Kidney (tissue), 14 donors: ENCODE results near the gene EGFR. TPM values are rescaled to one million over a fixed set of nuclear protein-coding genes. Genes with fewer than 3 reads are reported as not detected.

ENCODE experiments used
- DNase-seq, 5 donors: peaks; one replicate each; pipeline ENCODE4 v3.0.0-alpha.2; 2013 to 2020
- FAIRE-seq: peaks from 2 replicates; lab custom pipeline; 2012; peaks lifted over from hg19 to GRCh38; lab: Jason Lieb, UNC
- H3K27ac ChIP-seq, 2 donors: one replicate each; pipeline ENCODE4 v1.7.0; 2013; ENCODE audit warnings: low read depth in 2 of 2, low read length in 2 of 2, inconsistent platforms in 1 of 2
- H3K27me3 ChIP-seq: one replicate; pipeline ENCODE4 v1.7.1; 2013; ENCODE audit warnings: low read length, inconsistent platforms; ENCODE audit not compliant: control insufficient read depth, insufficient read depth
- H3K36me3 ChIP-seq, 3 donors: one replicate each; pipeline versions ENCODE4 v1.7.0 to v1.7.1; 2013; ENCODE audit warnings: low read length in 3 of 3, control low read depth in 1 of 3, inconsistent platforms in 1 of 3; ENCODE audit not compliant: insufficient read depth in 3 of 3, control insufficient read depth in 2 of 3
- H3K4me1 ChIP-seq, 3 donors: one replicate each; pipeline versions ENCODE4 v1.7.0 to v1.7.1; 2013; ENCODE audit warnings: low read length in 3 of 3, inconsistent platforms in 1 of 3, low read depth in 1 of 3; ENCODE audit not compliant: control insufficient read depth in 2 of 3, insufficient read depth in 2 of 3
- H3K4me3 ChIP-seq, 3 donors: one replicate each; pipeline versions ENCODE4 v1.7.0 to v1.8.1; 2013; ENCODE audit warnings: low read length in 3 of 3, control low read depth in 1 of 3, inconsistent platforms in 1 of 3
- H3K9ac ChIP-seq, 3 donors: one replicate each; pipeline versions ENCODE4 v1.7.0 to v1.7.1; 2013; ENCODE audit warnings: low read length in 3 of 3, control low read depth in 1 of 3, inconsistent platforms in 1 of 3
- H3K9me3 ChIP-seq, 3 donors: one replicate each; pipeline versions ENCODE4 v1.7.0 to v1.7.1; 2013; ENCODE audit warnings: low read length in 3 of 3, control low read depth in 1 of 3, inconsistent platforms in 1 of 3; ENCODE audit not compliant: control insufficient read depth in 2 of 3, insufficient read depth in 1 of 3
- CTCF ChIP-seq: IDR thresholded peaks from 3 replicates; pipeline ENCODE4 v1.5.1; 2012; ENCODE audit warnings: mild to moderate bottlenecking, moderate library complexity, borderline replicate concordance; ENCODE audit not compliant: insufficient read depth; ENCODE audit errors: extremely low read depth
- intact Hi-C: fragments of 100-400 bp; cut with DNase I; formaldehyde crosslinking; loops from one replicate; pipeline ENCODE4 v1.11.1; 2022
- polyA plus RNA-seq: library from polyadenylated mRNA; stranded (reverse); fragments of 350-450 nt; fragmentation: Illumina TruSeq; extraction: RNeasy Lipid Tissue Mini Kit (QIAGEN cat#74804); gene quantifications from one replicate; pipeline ENCODE4 v1.2.3, GENCODE V29; 2014; ENCODE audit warnings: low read depth, low replicate concordance; ENCODE audit not compliant: insufficient read depth
- total RNA-seq: library from RNA; stranded (reverse); fragmentation: NEBNext Ultra II Directional; extraction: Animal tissue kit (Norgen Biotek cat#: 25700); gene quantifications from one replicate; pipeline ENCODE4 v1.2.1, GENCODE V29; 2021
- donor health status: control.
- donor health status: control.
- donor health status: control.
- donor health status: control.
- donor health status: control.
- donor health status: DM: yes; HTN: yes; CAD: no.
- donor health status: Normal renal cell carcinoma (clear cell type).

The EGFR gene
- total and polyA plus RNA-seq, 2 donors from 2014 or later, result 5.9 to 61.3 TPM

GRCh38 chr7:55056068-55056467, 37.3 kb downstream of the EGFR start:
- no peak for FAIRE-seq
- Histone ChIP-seq H3K27me3 (no peaks in the 10 kb centered on the region), H3K4me1 (peaks cover 0 to 11% (median 4%) of the 10 kb centered on the region in 3 donors), H3K9me3 (no peaks in the 10 kb centered on the region), H3K9ac (no peak overlapping the region), H3K36me3 (peaks cover 0 to 2% (median 0%) of the 10 kb centered on the region in 3 donors), H3K4me3 (no peak overlapping the region), H3K27ac (no peak overlapping the region)
- DNase-seq, result no peak
- intact Hi-C loops, result no loop called here
- no peak for TF ChIP-seq CTCF

GRCh38 chr7:55056577-55057480, 38.0 kb downstream of the EGFR start:
- Histone ChIP-seq H3K27ac (no peak overlapping the region), H3K27me3 (no peaks in the 10 kb centered on the region), H3K4me3 (no peak overlapping the region), H3K9ac (no peak overlapping the region), H3K9me3 (no peaks in the 10 kb centered on the region), H3K36me3 (peaks cover 0 to 2% (median 0%) of the 10 kb centered on the region in 3 donors), H3K4me1 (peaks cover 0 to 11% (median 4%) of the 10 kb centered on the region in 3 donors)
- no peak for FAIRE-seq
- DNase-seq, result no peak
- intact Hi-C loops, result no loop called here
- TF ChIP-seq CTCF, result no peak

GRCh38 chr7:55058314-55058713, 39.5 kb downstream of the EGFR start:
- Histone ChIP-seq H3K9ac (no peak overlapping the region), H3K27me3 (no peaks in the 10 kb centered on the region), H3K9me3 (no peaks in the 10 kb centered on the region), H3K4me1 (peaks cover 0 to 11% (median 0%) of the 10 kb centered on the region in 3 donors), H3K4me3 (no peak overlapping the region), H3K36me3 (peaks cover 0 to 2% (median 0%) of the 10 kb centered on the region in 3 donors), H3K27ac (no peak overlapping the region)
- FAIRE-seq (no peak), DNase-seq (no peak)
- intact Hi-C loops, result no loop called here
- no peak for TF ChIP-seq CTCF
